Measurements from ENCODE around the gene PLXNB2.

PLXNB2 gene

DNA sequence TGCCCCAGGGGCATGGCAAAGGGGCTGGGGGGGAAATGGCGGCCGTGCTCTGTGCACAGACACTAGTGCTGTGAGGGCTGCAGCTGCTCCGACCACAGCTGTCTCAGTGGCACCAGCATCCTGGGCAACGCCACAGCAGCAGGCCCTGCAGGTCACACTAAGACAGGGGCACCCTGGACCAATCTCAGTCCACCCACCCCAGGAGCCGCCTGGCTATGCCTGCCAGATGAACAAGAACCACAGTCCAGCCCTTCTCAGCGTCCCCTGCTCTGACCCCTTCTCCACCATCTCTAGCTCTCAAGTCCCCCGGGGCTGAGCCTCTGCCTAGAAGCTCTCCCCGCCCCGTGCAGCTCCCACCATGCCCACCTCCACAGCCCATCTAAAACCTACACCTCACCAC, 79.1 kb downstream of the PLXNB2 start:
- no peak for DNase-seq

DNA sequence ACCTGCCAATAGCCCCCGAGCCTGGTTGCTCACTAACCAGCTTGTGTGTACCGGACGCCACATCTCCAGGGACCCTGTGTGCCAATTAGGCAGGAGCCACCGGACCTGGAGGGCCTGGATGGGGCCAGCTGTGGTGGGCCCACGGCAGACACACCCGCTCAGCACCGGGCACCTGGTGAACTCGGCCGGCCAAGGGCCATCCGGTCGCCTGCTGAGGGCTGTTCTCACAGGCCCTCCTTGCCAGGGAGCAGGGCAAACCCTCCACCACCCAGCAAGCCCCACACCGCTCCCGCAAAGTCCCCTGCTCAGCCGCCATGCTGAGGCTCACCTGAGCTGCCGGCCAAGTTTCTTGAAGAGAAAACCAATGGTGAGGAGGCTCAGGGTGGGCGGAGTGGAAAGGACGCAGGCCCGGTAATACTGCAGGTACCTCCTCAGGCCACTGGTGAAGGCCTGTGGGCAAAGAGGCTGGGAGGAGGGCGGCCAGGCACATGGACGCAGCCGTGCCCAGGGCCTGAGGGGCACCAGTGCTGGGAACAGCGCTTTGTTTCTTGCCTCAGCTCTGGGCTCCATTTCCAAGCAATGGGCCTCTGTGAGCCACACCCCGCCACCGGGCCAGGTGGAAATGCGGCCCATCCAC, 79.7 kb downstream of the PLXNB2 start:
- no peak for DNase-seq

DNA sequence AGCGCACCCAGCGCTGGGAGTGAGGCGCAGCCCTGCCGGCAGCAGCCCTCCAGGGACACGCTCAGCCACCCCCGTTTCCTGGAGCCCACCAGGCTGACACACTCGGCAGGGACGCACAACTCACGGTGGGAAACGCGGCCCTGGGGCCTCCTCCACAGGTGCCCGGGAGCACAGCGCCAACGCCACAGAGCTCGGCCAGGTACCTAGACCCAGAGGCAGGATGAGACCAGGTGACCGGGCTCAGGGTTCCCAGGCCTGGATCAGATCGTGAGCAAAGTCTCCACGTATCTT, 80.6 kb downstream of the PLXNB2 start:
- DNase-seq = no peak

DNA sequence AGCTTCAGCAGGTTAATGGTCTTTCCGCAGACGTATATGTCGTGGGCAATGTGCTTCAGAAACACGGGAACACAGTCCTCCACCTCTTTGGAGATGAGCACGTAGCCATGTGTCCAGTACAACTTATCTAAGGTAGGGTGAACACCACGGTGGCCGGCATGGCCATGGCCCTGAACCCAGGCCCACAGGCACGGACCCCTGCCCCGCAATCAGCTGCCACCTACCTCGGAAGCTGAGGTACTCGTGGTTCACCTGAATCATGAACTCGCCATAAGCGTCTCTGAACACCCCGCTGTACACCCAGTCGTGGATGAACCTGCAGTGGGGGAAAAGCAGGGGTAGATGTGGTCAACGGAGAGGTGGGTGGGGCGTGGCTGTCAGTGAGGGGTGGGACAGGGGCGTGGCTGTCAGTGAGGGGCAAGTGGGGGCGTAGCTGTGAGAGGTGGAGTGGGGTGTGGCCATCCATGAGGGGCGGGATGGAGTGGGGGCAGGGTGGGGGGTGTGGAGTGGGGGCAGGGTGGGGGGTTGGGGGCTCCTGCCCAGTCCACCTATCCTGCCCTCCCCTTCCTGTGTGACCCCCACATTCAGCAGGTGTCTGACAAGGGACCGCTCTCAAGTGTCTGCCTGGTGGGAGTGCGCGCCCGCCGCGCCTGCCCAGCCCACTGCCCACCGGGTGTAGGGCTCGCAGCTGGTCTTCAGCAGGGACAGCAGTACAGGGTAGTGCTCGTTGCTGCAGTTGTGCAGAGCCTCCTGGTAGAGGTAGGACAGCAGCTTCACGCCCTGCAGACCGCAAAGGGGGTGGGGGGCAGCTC, 81.2 kb downstream of the PLXNB2 start:
- DNase-seq = no peak

DNA sequence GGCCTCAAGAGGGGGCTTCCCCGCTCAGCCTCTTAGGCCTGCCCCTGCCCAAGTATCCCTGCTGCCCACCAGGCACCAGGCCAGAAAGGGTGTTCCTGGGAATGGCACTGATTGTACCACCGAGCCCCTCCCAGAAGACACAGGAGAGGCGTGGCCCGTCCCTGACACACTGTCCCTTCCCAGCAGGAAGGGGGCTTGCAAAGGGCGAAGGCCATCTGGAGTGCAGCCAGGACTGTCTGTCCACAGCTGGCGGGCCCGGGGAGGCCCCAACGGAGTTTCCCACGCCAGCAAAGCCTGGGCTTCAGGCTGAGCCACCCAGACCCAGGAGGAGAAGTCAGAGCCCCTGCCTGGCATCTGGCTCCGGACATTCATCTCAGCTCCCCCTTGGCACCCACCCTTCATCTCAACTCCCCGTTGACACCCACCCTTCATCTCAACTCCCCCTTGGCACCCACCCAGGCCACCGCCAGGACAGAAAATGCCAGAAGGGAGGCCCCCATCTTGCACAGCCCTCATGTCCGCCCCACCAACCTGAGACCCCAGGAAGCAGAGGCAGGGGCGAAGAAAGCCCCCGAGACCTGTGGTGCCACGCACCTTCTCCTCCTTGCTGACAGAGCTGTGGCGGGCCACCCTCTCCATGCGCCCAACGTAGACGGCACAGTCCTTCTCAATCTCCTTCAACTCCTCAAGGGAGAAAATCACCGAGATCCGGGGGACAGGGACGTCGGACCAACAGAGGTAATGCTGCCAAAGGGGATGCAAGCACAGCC, 82.1 kb downstream of the PLXNB2 start:
- DNase-seq = no peak

Data from suppressor macrophage (primary cell).